ENCODE data around the gene KIRREL2.

Gene KIRREL2

DNA sequence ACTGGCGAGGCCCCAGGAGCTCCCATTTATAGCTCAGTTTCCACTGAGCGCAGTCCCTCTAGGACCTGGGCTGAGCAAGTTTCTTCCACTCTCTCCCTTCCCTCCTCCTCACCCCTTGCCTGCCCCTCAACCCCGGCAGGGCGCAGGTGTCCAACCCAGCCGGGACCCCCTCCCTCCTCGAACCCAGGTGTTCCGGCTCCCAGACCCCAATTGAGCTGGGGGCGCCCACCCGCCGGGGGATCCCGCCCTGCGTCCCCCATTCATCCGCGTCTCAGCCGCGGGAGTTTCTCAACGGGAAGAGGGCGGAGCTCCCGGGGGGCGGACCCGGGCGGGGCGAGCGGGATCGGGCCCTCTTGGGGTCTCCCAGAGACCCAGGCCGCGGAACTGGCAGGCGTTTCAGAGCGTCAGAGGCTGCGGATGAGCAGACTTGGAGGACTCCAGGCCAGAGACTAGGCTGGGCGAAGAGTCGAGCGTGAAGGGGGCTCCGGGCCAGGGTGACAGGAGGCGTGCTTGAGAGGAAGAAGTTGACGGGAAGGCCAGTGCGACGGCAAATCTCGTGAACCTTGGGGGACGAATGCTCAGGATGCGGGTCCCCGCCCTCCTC lies at the start of gene KIRREL2:
Gene KIRREL2, plus strand, starts transcription at position 366 of the 604 bp plus-strand sequence. Its CDS starts 209 bp downstream, at position 575.
- H3K27me3 Mint-ChIP-seq (ENCODE audit: low read depth), result peaks cover 73% of the 10 kb centered on the region
- H3K27ac Mint-ChIP-seq, result no peak within 1 kb of the TSS
- peaks cover 11% of the 10 kb centered on the region for H3K4me1 Mint-ChIP-seq (ENCODE audit: low read depth)
- H3K36me3 Mint-ChIP-seq (ENCODE audit: low read depth), result peaks cover 3% of the 10 kb centered on the region
- H3K9me3 Mint-ChIP-seq, result no peaks in the 10 kb centered on the region
- H3K4me3 Mint-ChIP-seq, result peak within 1 kb of the TSS; percentile 88

DNA sequence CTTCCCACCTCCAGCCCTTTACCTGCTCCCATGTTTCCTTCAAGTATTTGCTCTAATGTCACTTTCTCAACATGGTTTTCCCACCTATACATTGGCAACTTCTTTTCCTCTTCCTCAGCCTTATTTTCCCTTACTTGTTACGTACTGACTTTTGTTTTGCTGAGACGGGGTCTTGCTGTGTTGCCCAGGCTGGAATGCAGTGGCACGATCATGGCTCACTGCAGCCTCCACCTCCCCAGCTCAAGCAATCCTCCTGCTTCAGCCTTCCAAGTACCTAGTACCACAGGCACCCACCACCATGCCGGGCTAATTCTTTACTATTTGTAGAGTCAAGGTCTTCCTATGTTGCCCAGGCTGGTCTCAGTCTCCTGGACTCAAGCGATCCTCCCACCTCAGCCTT lies 49.1 kb upstream of the KIRREL2 start:
- no peak overlapping the region for H3K27ac Mint-ChIP-seq
- H3K9me3 Mint-ChIP-seq, result no peaks in the 10 kb centered on the region
- peaks cover 6% of the 10 kb centered on the region for H3K4me1 Mint-ChIP-seq (ENCODE audit: low read depth)
- H3K36me3 Mint-ChIP-seq (ENCODE audit: low read depth), result no peaks in the 10 kb centered on the region
- peaks cover 6% of the 10 kb centered on the region for H3K27me3 Mint-ChIP-seq (ENCODE audit: low read depth)
- H3K4me3 Mint-ChIP-seq, result no peak overlapping the region

DNA sequence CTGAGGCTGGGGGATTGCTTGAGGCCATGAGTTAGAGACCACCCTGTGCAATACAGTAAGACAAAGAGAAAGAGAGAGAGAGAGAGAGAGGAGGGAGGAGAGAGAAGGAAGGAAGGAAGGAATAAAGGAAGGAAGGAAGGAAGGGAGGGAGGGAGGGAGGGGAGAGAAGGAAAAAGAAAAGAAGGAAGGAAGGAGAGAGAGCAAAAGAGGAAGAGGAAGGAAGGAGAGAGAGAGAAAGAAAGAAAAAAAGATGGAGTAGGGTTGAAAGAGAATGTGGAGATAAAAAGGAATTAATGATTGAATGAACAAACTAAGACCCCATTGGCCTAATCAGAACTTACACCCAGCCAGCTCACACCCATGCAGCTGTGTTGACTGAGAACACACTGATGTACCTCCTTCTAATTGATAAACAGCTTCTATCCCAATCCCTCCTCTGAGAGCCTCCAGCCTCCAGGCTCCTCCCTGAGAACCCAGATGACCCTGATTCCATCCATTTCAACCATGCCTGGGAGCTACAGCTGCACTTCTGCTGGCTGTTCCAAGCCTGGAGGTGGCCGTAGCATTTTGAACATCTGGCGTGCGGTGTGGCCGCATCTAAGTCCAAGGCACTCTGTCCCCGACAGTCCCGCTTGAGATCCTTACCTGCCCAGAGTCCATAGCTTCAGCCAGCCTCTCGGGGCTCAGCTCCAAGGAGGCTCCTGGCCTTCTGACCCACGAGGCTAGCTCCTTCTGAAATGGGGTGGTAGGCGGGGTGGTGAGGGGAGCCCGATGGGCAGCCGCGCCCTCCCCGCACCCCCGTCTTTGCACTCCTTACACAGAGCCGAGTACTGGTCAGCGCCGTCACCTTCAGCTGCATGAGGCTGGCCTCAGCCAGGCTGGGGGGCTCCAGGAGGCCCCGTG lies 45.1 kb upstream of the KIRREL2 start:
- H3K36me3 Mint-ChIP-seq (ENCODE audit: low read depth), result no peaks in the 10 kb centered on the region
- H3K4me1 Mint-ChIP-seq (ENCODE audit: low read depth), result no peaks in the 10 kb centered on the region
- no peaks in the 10 kb centered on the region for H3K9me3 Mint-ChIP-seq
- H3K4me3 Mint-ChIP-seq, result no peak overlapping the region
- peaks cover 9% of the 10 kb centered on the region for H3K27me3 Mint-ChIP-seq (ENCODE audit: low read depth)
- H3K27ac Mint-ChIP-seq, result no peak overlapping the region

DNA sequence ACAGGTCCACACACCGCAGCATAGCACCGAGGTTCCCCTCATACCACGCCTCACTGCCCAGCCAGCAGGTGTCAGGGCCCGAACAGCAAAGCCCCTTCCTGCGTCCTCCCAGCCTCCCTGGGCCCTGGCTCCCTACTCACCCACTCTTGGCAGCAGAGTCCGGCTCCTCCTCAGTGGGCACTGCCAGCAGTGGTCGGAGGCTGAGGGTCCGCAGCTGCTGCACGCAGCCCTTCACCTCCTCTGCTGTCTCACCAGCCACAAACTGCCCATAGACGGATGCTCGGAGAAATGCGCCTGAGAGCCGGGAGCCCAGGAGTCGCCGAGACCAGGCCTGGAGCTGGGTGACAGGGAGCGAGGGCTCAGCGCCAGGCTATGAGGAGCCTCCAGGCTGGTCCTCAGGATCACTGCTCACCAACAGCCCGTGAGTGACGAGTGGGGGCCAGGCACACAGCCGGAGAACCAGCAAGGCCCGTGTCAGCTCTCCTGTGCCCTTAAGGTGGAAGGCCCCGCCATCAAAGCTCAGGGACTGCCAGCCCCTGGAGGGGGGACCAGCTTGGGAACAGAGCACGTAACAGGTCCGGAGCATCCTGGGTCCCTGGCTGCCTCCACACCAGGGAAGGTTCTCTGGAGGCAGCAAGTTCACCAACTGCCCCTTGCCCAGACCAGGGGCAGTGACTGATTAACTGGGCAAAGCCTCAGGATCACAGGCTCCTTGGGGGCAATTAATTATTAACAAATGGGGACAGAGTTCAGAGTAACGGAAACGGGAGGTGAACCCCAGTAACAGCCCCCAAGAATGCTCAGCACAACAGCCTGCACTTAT lies 44.3 kb upstream of the KIRREL2 start, which contains the start of gene PRODH2:
Gene PRODH2, minus strand, starts transcription at position 626 of the 823 bp plus-strand sequence. Its CDS starts 40 bp downstream, at position 586.
- Mint-ChIP-seq H3K4me3 (no peak within 1 kb of the TSS), H3K27ac (no peak within 1 kb of the TSS), H3K9me3 (no peaks in the 10 kb centered on the region), H3K27me3 (ENCODE audit: low read depth) (peaks cover 10% of the 10 kb centered on the region), H3K36me3 (ENCODE audit: low read depth) (no peaks in the 10 kb centered on the region), H3K4me1 (ENCODE audit: low read depth) (no peaks in the 10 kb centered on the region)

DNA sequence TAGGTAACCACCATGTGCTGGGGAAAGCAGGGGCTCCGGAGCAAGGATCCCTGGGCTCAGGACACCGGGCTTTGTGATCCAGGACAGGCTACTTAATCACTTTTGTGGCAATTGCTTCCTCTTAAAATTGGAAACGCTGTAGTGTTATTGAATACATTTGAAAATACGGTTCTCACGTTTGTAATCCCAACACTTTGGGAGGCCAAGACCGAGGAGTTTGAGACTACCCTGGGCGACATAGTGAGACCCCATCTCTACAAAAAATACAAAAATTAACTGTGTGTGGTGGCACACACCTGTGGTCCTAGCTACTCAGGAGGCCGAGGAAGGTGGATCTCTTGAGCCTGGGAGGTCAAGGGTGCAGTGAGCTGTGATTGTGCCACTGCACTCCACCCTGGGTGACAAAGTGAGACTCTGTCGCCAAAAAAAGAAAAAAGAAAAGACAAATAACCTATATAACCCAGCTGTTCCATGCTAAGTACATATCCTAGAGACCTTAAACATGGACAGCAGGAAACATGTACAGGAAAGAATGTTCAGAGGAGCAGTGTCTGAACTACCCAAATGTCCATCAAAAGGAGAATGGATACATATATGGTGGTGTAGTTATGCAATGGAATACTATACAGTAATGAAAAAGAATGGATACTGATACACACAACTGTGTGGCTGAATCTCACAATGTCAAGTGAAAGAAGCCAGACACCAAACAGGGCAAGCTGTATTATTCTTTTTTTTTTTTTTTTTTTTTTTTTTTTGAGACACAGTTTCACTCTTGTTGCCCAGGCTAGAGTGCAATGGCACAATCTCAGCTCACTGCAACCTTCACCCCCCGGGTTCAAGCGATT lies 43.4 kb upstream of the KIRREL2 start:
- H3K9me3 Mint-ChIP-seq, result no peaks in the 10 kb centered on the region
- H3K4me3 Mint-ChIP-seq, result no peak overlapping the region
- H3K27me3 Mint-ChIP-seq (ENCODE audit: low read depth), result peaks cover 10% of the 10 kb centered on the region
- no peak overlapping the region for H3K27ac Mint-ChIP-seq
- H3K4me1 Mint-ChIP-seq (ENCODE audit: low read depth), result no peaks in the 10 kb centered on the region
- H3K36me3 Mint-ChIP-seq (ENCODE audit: low read depth), result no peaks in the 10 kb centered on the region

DNA sequence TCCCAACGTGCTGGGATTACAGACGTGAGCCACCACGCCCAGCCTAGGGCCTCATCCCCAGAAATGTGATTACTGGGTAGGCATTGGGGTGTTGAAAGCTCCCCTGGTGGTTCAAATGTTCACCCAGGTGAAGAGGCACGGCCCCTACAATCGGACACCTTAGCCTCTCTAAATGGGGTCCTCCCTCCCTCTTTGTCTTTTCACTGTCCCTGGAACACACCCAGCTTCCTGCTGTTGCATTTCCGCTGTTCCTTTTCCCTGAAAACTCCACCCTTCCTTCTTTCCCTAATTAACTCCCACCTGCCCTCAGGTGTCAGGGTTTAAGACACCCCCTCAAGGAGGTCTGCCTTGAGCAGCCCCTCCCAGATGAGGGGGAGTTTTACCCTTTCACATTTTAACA lies 40.4 kb upstream of the KIRREL2 start:
- no peaks in the 10 kb centered on the region for H3K36me3 Mint-ChIP-seq (ENCODE audit: low read depth)
- peaks cover 2% of the 10 kb centered on the region for H3K4me1 Mint-ChIP-seq (ENCODE audit: low read depth)
- no peak overlapping the region for H3K27ac Mint-ChIP-seq
- H3K9me3 Mint-ChIP-seq, result no peaks in the 10 kb centered on the region
- H3K4me3 Mint-ChIP-seq, result no peak overlapping the region
- H3K27me3 Mint-ChIP-seq (ENCODE audit: low read depth), result peaks cover 8% of the 10 kb centered on the region

DNA sequence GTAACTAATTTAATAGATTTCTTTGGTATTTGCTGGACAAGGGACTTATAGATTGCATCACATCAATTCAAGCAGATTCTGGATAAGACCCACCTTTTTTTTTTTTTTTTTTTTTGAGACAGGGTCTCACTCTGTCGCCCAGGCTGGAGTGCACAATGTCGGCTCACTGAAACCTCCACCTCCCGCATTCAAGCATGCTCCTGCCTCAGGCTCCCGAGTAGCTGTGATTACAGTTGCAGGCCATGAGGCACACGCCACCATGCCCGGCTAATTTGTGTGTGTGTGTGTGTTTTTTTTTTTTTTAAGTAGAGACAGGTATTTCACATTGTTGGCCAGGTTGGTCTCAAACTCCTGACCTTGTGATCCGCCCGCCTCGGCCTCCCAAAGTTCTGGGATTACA lies 39.9 kb upstream of the KIRREL2 start:
- Mint-ChIP-seq H3K9me3 (no peaks in the 10 kb centered on the region), H3K4me3 (no peak overlapping the region), H3K27ac (no peak overlapping the region), H3K27me3 (ENCODE audit: low read depth) (peaks cover 8% of the 10 kb centered on the region), H3K4me1 (ENCODE audit: low read depth) (peaks cover 2% of the 10 kb centered on the region), H3K36me3 (ENCODE audit: low read depth) (no peaks in the 10 kb centered on the region)

DNA sequence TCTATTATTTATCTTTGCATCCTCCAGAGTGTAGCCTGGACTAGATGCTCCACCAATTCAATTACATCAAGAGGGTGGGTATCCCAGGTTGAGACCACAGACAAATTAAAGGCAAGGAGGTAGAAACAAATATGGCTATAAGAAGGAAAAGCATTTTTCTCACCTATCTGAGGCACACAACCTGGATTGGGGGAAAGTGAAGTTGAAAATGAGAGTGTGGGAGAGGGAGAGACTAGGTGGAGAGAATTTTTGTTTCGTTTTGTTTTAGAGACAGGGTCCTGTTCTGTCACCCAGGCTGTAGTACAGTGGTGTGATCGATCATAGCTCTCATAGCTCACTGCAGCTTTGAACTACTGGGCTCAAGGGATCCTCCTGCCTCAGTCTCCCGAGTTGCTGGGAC lies 38.3 kb upstream of the KIRREL2 start:
- peaks cover 2% of the 10 kb centered on the region for H3K4me1 Mint-ChIP-seq (ENCODE audit: low read depth)
- no peak overlapping the region for H3K4me3 Mint-ChIP-seq
- H3K9me3 Mint-ChIP-seq, result no peaks in the 10 kb centered on the region
- no peaks in the 10 kb centered on the region for H3K36me3 Mint-ChIP-seq (ENCODE audit: low read depth)
- H3K27me3 Mint-ChIP-seq (ENCODE audit: low read depth), result peaks cover 8% of the 10 kb centered on the region
- no peak overlapping the region for H3K27ac Mint-ChIP-seq

DNA sequence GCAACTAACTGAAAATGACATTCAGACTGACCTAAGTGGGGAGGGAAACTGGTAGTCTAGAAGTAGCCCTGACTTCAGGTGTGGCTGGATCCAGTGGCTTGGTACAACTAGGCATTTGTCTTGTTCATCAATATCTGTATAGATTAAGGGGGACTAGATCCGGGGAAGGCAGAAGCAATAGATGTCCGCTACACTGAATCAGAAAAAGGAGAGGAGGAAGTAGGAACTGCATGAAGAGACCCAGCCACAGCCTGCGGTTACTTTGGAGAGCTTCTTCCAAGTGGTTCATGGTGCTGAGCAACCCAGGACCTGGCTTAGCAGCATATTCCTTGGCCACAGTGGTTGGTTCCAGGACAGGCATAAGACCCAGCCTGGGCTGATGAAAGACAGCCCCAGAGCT lies 34.1 kb upstream of the KIRREL2 start:
- H3K27ac Mint-ChIP-seq, result no peak overlapping the region
- H3K27me3 Mint-ChIP-seq (ENCODE audit: low read depth), result peaks cover 8% of the 10 kb centered on the region

DNA sequence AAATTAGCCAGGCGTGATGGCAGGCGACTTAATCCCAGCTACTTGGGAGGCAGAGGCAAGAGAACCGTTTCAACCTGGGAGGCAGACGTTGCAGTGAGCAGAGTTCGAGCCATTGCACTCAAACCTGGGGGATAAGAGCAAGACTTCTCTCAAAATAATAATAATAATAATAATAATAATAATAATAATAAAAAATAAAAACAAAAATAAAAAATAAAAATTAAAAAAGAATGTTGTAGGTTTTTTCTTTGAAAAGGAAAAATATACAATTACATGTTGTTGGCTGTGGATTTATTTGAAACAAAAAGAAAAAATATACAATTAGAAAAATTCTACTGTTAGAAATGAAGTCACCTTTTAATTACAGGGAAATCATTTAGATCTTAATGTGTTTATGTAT lies 32.6 kb upstream of the KIRREL2 start:
- Mint-ChIP-seq H3K27me3 (ENCODE audit: low read depth) (peaks cover 8% of the 10 kb centered on the region), H3K36me3 (ENCODE audit: low read depth) (no peaks in the 10 kb centered on the region), H3K4me3 (no peak overlapping the region), H3K9me3 (no peaks in the 10 kb centered on the region), H3K4me1 (ENCODE audit: low read depth) (peaks cover 4% of the 10 kb centered on the region), H3K27ac (no peak overlapping the region)

More for the DNA sequence above, 34.1 kb upstream of the KIRREL2 start:
- Mint-ChIP-seq H3K4me3 (no peak overlapping the region), H3K36me3 (ENCODE audit: low read depth) (no peaks in the 10 kb centered on the region), H3K9me3 (no peaks in the 10 kb centered on the region), H3K4me1 (ENCODE audit: low read depth) (peaks cover 2% of the 10 kb centered on the region)

DNA sequence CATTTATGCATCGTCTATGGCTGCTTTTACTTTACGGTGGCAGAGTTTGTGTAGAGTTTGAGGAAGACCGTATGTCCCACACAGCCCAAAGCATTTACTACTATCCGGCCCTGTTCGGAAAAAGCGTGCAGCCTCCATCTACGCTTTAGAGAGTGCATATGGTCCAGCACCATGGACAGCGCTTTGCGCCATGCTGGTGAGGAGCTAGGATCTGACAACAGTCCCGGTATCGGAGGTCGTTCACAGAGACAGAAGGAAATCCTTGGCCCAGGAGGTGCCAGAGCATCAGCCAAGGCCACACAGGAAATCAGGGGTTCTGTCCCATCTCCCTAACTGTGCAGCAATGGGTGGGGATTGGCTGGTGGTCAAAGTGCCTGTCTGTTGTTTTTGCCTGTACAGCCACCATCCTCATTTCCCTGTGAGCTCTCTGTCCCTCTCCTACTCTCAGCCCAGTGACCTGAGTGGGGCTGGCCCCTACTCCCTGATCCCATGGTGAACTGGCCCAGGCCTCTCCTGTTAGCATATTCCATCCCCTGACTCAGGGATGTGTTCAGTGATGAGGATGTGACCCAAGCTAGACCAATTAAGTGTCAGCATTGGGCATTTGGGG lies 27.9 kb upstream of the KIRREL2 start:
- no peaks in the 10 kb centered on the region for H3K9me3 Mint-ChIP-seq

DNA sequence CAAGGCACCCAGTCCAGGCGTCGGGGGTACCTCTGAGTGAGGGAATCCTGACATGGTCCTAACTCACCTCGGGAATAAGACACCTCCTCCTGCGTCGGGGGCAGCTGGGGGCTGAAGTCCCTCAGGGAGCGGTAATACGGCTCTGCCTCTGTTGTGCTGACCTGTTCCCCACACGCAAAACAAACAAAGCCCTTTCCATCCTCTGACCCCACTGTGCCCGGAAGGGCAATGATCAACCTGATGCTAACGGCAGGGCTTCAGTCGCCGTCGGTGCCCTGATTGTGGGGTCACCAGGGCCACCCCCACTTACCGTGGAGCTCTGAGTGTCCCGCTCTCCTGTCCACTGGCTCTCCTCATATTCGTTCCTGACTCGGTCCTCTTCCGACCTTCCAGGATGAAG lies 25.7 kb upstream of the KIRREL2 start:
- Mint-ChIP-seq H3K27ac (no peak overlapping the region), H3K27me3 (ENCODE audit: low read depth) (peaks cover 8% of the 10 kb centered on the region)

More for the DNA sequence above, 27.9 kb upstream of the KIRREL2 start:
- Mint-ChIP-seq H3K27ac (no peak overlapping the region), H3K4me3 (no peak overlapping the region), H3K27me3 (ENCODE audit: low read depth) (peaks cover 8% of the 10 kb centered on the region), H3K36me3 (ENCODE audit: low read depth) (no peaks in the 10 kb centered on the region), H3K4me1 (ENCODE audit: low read depth) (peaks cover 2% of the 10 kb centered on the region)

DNA sequence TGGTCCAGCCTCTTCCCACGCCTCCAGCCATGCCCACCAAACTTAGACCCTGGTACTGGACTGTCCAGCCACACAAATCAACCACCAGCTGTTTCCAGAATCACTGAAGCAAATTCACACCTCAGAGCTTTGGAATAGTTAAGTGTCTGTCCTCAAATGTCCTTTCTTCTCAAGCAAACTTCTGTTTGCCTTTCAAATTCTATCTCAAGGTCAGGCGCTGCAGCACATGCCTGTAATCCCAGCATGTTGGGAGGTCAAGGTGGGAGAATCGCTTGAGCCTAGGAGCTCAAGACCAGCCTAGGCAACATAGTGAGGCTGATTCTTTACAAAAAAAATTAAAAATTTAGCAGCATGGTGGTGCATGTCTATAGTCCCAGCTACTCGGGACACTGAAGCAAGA lies 24.7 kb upstream of the KIRREL2 start:
- no peaks in the 10 kb centered on the region for H3K9me3 Mint-ChIP-seq
- no peaks in the 10 kb centered on the region for H3K36me3 Mint-ChIP-seq (ENCODE audit: low read depth)
- peaks cover 9% of the 10 kb centered on the region for H3K27me3 Mint-ChIP-seq (ENCODE audit: low read depth)
- peaks cover 2% of the 10 kb centered on the region for H3K4me1 Mint-ChIP-seq (ENCODE audit: low read depth)
- no peak overlapping the region for H3K27ac Mint-ChIP-seq
- no peak overlapping the region for H3K4me3 Mint-ChIP-seq

More for the DNA sequence above, 25.7 kb upstream of the KIRREL2 start:
- no peak overlapping the region for H3K4me3 Mint-ChIP-seq
- H3K4me1 Mint-ChIP-seq (ENCODE audit: low read depth), result peaks cover 2% of the 10 kb centered on the region
- H3K9me3 Mint-ChIP-seq, result no peaks in the 10 kb centered on the region
- H3K36me3 Mint-ChIP-seq (ENCODE audit: low read depth), result no peaks in the 10 kb centered on the region

All from T-helper 1 cell treated with Interleukin-12 subunit alpha and Interleukin-12 subunit beta and Interleukin-4 antibody, amounts not matched to agents 30 μg/mL and 1 μg/mL, for 36 hours (primary cell).